SK-N-SH treated with all-trans-retinoic acid at 6 μM for 48 hours (cell line): ENCODE measurements around the gene FBXL17.

Experiments used
- ARNTL ChIP-seq: fragments of 450-650 bp; formaldehyde crosslinking; IDR thresholded peaks from 2 replicates; pipeline ENCODE4 v1.5.0; 2020; ENCODE audit warnings: low read depth, mild to moderate bottlenecking, moderate library complexity, borderline replicate concordance
- PATZ1 ChIP-seq: fragments of 250-450 bp; sonication (Bioruptor Pico); IDR thresholded peaks from 2 replicates; pipeline ENCODE4 v1.8.0; 2020; ENCODE audit warnings: mild to moderate bottlenecking, moderate library complexity, borderline replicate concordance
- TOX ChIP-seq: fragments of 250-450 bp; sonication (Bioruptor Pico); IDR thresholded peaks from 2 replicates; pipeline ENCODE4 v1.8.0; 2021; ENCODE audit warnings: mild to moderate bottlenecking, moderate library complexity, borderline replicate concordance
- ZFP3 ChIP-seq: fragments of 250-450 bp; sonication (Bioruptor Pico); IDR thresholded peaks from 2 replicates; pipeline ENCODE4 v1.5.0; 2020; ENCODE audit warnings: mild to moderate bottlenecking, moderate library complexity
- ZNF70 ChIP-seq: fragments of 450-650 bp; formaldehyde crosslinking; IDR thresholded peaks from 2 replicates; pipeline ENCODE4 v1.5.0; 2020; ENCODE audit warnings: mild to moderate bottlenecking, moderate library complexity

GRCh38 chr5:108381954-108382783 is at the start of gene FBXL17:
- no peak for TF ChIP-seq PATZ1 (CRISPR knock-in tag)
- TF ChIP-seq ARNTL = no peak
- TF ChIP-seq ZFP3 (CRISPR knock-in tag) = no peak
- no peak for TF ChIP-seq TOX (CRISPR knock-in tag)
- no peak for TF ChIP-seq ZNF70 (CRISPR knock-in tag)
